Measurements from ENCODE around the gene SOCS1. TPM values are rescaled to one million over a fixed set of nuclear protein-coding genes. Genes with fewer than 3 reads are reported as not detected.

SOCS1 gene
- total and polyA plus RNA-seq, 2 experiments from 2014 or later: 84.7 to 104 TPM

- Histone ChIP-seq H3K9me2 (ENCODE audit: insufficient read depth) (no peaks in the 10 kb centered on the region), H3K27me3 (ENCODE audit: insufficient read depth) (no peaks in the 10 kb centered on the region), H2AFZ (no peak overlapping the region; the same call in 1 of the 2 replicates), H3K27ac (ENCODE audit: low read depth) (no peak overlapping the region), H3K4me1 (ENCODE audit: insufficient read depth) (peaks cover 25% of the 10 kb centered on the region), H4K20me1 (replicated peaks; ENCODE audit: insufficient read depth) (no peaks in the 10 kb centered on the region), H3K4me2 (no peak overlapping the region), H3K4me3 (no peak overlapping the region), H3F3A (replicated peaks; ENCODE audit: low read depth) (peaks cover 7% of the 10 kb centered on the region; the same call in 1 of the 2 replicates), H3K79me2 (replicated peaks; ENCODE audit: insufficient read depth) (no peaks in the 10 kb centered on the region), H3K36me3 (ENCODE audit: insufficient read depth) (no peaks in the 10 kb centered on the region)
- no peaks in the 10 kb centered on the region for H3K9me3 Mint-ChIP-seq
- no peak overlapping the region for H3K4me3 Mint-ChIP-seq
- H3K36me3 Mint-ChIP-seq (ENCODE audit: low read depth): no peaks in the 10 kb centered on the region
- no peak for ATAC-seq
- H3K4me1 Mint-ChIP-seq: peaks cover 14% of the 10 kb centered on the region
- no peaks in the 10 kb centered on the region for H3K27me3 Mint-ChIP-seq (ENCODE audit: insufficient read depth, low read depth, poor library complexity)
- no peak overlapping the region for H3K27ac Mint-ChIP-seq
- DNase-seq (ENCODE audit: low spot score): no peak
- TF ChIP-seq ZNF114 (CRISPR knock-in tag; IDR thresholded peaks at IDR 0.05): no peak
- no peak for TF ChIP-seq ZNF331 (CRISPR knock-in tag; IDR thresholded peaks at IDR 0.05; ENCODE audit: low read depth)
- no peak for TF ChIP-seq EZH2phosphoT487 (IDR thresholded peaks at IDR 0.05; ENCODE audit: unreplicated experiment)
- TF ChIP-seq CREB1 (CRISPR knock-in tag; IDR thresholded peaks at IDR 0.05; ENCODE audit: low read depth): no peak
- TF ChIP-seq, protein P1, sequence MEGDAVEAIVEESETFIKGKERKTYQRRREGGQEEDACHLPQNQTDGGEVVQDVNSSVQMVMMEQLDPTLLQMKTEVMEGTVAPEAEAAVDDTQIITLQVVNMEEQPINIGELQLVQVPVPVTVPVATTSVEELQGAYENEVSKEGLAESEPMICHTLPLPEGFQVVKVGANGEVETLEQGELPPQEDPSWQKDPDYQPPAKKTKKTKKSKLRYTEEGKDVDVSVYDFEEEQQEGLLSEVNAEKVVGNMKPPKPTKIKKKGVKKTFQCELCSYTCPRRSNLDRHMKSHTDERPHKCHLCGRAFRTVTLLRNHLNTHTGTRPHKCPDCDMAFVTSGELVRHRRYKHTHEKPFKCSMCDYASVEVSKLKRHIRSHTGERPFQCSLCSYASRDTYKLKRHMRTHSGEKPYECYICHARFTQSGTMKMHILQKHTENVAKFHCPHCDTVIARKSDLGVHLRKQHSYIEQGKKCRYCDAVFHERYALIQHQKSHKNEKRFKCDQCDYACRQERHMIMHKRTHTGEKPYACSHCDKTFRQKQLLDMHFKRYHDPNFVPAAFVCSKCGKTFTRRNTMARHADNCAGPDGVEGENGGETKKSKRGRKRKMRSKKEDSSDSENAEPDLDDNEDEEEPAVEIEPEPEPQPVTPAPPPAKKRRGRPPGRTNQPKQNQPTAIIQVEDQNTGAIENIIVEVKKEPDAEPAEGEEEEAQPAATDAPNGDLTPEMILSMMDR (conservative IDR thresholded peaks at IDR 0.05; ENCODE audit: low read depth in 2 of 2): no peak
- no peak for TF ChIP-seq NANOG (IDR thresholded peaks at IDR 0.05; ENCODE audit: borderline replicate concordance)
- TF ChIP-seq STAT1 (IDR thresholded peaks at IDR 0.05; ENCODE audit: unreplicated experiment): no peak
- no peak for TF ChIP-seq EZH2 (IDR thresholded peaks at IDR 0.05; ENCODE audit: low read depth, unreplicated experiment)
- no peak for TF ChIP-seq POLR2AphosphoS5 (IDR thresholded peaks at IDR 0.05; ENCODE audit: low read depth)
- no peak for TF ChIP-seq JUNB (IDR thresholded peaks at IDR 0.05; ENCODE audit: unreplicated experiment)
- TF ChIP-seq ETS1 (IDR thresholded peaks at IDR 0.05): no peak
- TF ChIP-seq ZNF462 (CRISPR knock-in tag; IDR thresholded peaks at IDR 0.05): no peak
- TF ChIP-seq REST (IDR thresholded peaks at IDR 0.05; ENCODE audit: unreplicated experiment): no peak
These were observed 44.5 kb upstream of the SOCS1 start for GRCh38 chr16:11300560-11300892.
